ENCODE data around the gene SLC6A14.

The SLC6A14 gene, protein sequence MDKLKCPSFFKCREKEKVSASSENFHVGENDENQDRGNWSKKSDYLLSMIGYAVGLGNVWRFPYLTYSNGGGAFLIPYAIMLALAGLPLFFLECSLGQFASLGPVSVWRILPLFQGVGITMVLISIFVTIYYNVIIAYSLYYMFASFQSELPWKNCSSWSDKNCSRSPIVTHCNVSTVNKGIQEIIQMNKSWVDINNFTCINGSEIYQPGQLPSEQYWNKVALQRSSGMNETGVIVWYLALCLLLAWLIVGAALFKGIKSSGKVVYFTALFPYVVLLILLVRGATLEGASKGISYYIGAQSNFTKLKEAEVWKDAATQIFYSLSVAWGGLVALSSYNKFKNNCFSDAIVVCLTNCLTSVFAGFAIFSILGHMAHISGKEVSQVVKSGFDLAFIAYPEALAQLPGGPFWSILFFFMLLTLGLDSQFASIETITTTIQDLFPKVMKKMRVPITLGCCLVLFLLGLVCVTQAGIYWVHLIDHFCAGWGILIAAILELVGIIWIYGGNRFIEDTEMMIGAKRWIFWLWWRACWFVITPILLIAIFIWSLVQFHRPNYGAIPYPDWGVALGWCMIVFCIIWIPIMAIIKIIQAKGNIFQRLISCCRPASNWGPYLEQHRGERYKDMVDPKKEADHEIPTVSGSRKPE

DNA sequence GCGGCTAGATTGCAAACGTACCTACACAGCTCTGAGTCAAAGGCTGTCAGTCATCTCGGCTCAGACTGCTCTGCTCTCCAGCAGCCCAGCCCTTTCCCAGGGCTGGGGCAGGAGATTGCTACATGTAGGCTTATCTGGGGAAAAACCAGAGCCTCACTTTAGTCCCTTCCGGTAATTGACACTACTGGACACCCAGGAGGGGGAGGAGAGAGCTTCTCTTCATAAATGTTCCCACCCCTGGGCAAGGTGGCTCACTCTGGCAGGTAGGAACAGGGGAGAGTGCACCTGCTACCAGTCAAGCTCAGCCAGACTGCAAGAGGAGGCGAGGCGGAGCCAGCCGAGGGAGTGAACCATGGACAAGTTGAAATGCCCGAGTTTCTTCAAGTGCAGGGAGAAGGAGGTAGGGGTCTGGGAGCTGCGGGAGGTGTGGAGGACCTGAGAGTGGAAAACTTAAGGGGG lies at the start of gene SLC6A14:
Gene SLC6A14 (plus strand): TSS at position 249 of the 459 bp plus-strand sequence. CDS start 104 bp downstream, at position 353.
- no peak for ATAC-seq
- no peak for DNase-seq

DNA sequence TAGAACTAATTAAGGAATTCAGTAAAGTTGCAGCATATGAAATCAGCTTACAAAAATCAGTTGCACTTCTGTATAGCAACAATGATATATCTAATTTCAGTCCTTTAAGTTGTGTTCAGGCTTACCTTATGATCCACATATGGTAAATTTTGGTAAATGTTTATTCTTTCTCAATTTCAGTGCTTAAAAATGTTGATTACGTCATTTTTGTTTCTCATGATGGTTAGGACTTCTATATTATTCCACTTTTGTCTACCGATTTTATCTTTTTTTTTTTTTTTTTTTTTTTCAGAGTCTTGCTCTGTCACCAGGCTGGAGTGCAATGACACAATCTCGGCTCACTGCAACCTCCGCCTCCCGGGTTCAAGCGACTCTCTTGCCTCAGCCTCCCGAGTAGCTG lies 40.7 kb upstream of the SLC6A14 start:
- DNase-seq (no peak), ATAC-seq (no peak)

DNA sequence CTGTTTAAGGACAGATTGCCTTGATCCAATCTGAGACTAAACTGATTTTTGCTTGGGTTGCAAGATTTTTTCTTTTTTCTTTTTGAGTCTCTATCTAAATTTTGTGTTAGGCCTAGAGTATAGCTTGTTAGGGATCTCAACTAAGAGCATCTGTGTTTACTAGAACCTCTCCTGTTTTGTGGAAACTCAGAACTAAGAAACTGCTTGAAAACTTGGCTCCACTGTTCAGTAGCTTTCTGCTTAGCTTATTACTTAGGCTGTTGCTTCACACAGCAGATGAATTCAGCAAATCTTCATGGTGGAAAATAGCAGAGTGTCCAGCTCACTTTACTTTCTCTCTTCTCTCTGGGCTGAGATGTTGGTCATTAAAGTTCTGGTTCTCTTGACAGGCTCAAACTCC lies 36.7 kb upstream of the SLC6A14 start:
- DNase-seq (no peak), ATAC-seq (no peak)

DNA sequence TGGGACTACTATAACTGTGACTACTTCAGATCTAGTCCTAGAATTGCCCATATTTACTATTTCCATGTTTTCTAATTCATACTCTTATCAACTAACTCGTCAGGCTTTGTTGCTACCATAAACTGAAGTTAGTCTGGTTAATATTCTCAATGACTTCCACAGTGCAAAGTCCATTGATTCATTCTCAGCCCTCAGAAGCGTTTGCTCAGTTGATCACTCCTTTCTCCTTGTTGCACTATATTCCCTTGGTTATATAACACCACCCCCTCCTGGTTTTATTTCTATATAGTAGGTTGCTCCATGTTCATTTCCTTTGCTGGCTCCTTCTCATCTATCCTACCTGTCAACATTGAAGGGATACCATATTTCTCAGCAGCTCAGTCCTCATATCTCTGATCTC lies 27.2 kb upstream of the SLC6A14 start:
- no peak for ATAC-seq
- no peak for DNase-seq

DNA sequence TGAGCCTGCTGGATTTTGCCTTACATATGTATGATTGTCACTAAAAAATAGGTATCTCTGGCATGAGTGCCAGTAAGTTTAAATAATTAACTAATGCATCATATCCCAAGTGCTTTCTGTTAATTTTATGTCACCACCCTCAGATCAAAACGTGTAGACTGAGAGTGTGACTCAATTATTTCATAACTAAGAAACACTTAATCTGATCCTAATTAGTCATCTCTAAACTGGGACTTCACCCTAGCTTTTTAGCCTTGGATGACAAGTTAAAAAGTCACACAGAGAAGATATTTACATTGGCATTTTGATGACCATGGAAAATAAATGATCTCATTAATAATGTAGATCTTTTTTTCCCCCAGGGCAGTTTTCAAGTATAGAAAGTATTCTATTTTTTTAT lies 23.1 kb upstream of the SLC6A14 start:
- DNase-seq (no peak), ATAC-seq (no peak)

DNA sequence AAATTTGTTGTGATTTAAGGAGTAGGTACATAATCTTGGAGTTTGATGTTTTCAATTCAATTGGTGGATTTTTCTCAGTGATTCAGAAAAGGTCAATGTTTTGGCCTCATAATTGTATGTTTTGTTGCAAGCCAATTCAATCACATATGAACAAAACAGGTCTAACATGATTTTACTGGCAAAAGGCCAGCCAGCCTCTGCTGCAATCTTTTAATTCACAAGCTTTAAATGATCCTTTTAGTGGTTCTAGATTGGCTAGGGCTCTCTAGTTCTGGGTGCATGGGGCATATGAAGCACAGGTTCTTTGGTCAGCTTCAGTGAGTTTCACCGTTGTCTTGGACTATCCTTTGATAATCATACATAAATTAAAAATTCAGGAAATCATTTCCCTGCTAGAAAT lies 19.2 kb upstream of the SLC6A14 start:
- no peak for ATAC-seq

DNA sequence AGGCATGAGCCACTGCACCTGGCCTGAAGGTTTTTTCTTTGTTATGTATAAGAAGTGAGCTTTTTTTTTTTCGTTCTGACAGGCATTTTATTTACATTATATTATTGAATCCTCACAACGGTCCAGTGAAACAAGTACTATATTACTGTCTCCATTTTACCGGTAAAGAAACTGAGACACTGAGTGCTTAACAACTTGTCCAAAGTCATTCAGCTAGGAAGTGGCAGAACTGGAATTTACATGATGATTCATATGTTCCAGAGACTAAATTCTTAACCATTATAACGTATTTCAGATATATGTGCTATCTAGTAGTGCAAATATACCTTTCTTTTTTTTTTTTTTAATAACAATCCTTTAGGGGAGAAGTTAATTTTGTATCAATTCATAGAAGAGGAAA lies 18.4 kb upstream of the SLC6A14 start:
- DNase-seq: no peak
- ATAC-seq: no peak

More for the DNA sequence above, 19.2 kb upstream of the SLC6A14 start:
- no peak for DNase-seq

DNA sequence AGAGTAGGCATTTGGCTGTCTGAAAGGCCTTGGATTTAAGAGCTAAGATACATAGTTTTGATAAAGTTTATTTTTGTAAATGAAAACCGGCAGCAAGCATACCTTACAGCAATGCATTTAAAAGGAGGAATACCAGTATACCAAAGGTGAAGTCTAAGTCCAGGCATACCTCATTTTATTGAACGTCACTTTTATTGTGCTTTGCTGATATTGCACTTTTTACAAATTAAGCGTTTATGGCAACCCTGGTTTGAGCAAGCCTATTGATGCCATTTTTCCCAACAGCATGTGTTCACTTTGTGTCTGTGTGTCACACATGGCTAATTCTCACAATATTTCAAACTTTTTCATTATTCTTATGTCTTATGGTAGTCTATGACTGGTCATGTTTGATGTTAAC lies 8.4 kb upstream of the SLC6A14 start:
- no peak for ATAC-seq

DNA sequence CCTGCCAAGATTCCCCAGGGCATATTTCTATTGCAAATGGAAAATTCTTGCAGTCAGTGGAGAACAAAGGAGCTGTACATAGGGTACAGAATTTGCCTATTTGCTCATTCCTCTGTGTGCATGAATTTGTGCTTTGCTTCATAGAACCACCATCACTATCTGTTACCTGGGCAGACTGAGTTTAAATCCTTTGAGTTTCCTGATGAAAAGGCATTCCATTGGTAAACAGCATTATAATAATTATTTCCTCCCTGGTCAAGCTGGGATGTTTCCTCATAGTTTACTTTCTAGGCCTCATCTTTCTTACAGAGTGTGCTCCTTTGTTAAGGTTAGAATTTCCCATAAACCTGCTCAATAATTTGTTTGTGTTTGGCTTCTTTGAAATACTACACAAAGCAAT lies 809 bp upstream of the SLC6A14 start:
- no peak for ATAC-seq

More for the DNA sequence above, 8.4 kb upstream of the SLC6A14 start:
- DNase-seq: no peak

DNA sequence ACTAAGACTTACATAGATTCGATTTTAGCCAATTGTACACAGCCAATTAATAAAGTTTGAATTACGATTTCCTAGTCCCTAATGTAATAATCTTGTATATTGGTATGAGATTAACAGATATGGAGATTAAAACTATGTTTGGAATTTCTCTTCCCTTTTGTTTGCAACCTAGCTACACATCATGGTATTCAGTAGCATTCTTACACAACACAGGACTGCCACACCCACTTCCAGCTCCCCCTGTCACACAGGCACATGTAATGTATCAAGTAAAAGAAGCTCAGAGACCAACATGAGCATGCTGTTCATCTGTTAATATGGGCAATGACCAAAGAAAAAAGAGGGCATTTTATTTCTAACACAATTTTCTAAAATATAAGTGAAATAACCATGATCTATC lies 12.8 kb downstream of the SLC6A14 start:
- no peak for ATAC-seq
- DNase-seq: no peak

More for the DNA sequence above, 809 bp upstream of the SLC6A14 start:
- DNase-seq: no peak

DNA sequence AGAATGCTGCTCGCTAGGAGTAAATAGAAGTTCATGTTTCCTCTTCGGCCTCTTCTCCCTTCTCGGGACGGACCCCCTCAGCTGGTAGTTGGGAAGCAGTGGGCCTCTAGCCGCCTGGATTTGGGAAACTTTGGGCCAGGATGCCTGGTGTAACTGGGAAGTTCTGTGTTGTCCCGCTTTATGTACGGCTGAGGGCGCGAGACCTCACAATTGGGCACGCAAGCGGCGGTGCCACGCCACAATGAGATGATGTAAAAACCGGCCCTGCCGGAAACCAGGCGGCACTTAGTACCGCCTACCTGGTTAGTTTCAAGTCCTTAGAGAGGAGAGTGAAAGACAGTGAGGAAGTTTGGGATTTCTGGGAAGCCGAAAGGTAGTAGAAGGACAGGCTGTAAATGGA lies 26.4 kb downstream of the SLC6A14 start, which contains the start of gene CT83:
Gene CT83 (minus strand): TSS at position 155 of the 400 bp plus-strand sequence. CDS start 120 bp downstream, at position 35.
- ATAC-seq: no peak
- no peak for DNase-seq

DNA sequence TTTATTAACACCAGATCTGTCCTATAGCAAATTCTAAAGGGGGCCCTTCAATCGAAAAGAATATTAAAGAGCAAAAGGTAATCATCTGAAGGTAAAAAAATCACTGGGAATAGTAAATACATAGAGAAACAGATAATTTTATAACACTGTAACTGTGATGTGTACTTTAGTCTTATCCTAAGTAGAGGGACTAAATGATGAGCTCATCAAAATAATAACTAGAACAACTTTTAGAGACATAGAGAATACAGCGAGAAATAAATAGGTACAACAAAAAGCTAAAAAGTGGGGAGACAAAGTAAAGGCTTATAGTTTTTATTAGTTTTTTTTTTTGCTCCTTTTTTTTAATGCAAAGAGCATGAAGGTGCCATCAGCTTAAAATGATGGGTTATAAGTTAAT lies 43.7 kb downstream of the SLC6A14 start:
- ATAC-seq: no peak

DNA sequence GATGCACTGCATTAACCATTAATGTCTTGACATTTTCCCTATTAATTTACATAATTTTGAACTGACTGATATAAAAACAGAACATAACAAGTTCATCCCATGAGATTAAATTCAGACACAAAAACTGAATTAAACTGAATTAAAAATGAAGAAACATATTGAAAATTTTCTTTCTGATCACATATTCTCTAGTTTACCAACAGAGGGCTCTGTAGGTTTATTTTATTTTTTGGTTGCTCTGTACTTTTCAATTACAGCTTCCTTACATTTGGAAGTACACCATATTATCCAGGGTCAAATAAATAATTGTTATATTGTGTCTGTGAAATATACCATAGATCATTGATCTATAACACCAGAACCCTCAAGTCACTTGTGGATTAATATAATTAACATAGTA lies 53.7 kb downstream of the SLC6A14 start:
- no peak for ATAC-seq
- DNase-seq: no peak

More for the DNA sequence above, 43.7 kb downstream of the SLC6A14 start:
- no peak for DNase-seq

DNA sequence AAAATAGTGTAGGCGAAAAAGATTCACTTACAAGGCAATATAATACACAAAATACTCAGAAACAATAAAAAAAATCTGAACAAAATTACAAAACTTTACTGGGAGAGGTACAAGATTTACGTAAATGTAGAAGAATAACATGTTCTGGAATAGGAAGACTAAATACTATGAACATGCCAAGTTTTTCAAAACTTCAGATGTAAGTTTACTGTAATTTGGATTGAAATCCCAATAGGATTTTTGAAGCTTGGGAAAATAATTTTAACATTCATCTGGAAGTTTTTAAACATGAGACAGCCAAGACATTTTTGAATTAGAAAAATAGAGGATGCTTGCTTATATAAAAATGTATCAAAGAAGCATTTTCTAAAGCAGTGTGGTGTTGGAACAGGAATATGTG lies 56.9 kb downstream of the SLC6A14 start:
- no peak for ATAC-seq

DNA sequence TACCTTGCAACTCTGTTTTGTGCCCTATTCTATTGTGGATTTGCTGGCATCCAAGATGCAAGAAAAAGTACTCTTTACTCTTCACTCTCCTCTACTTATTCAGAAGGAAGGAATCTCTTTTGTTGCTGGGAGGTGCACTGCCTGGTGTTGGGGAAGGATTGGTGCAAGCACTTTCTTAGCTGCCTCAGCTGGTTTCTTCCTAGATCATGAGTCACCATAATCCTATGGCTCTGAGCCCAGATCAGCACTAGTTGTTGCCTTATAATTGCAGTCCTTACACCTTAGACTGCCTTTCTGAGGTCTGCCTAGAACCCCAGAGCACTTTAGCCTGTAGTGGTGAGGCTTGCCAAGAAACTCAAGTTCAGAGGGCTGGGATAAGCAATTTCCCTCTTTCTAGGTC lies 63.4 kb downstream of the SLC6A14 start:
- DNase-seq: no peak
- no peak for ATAC-seq

More for the DNA sequence above, 56.9 kb downstream of the SLC6A14 start:
- DNase-seq: no peak
